HFF-Myc (cell line): ENCODE results near the gene PLCL1.

ENCODE experiments used
- DNase-seq: peaks from one replicate; pipeline ENCODE4 v3.0.0-alpha.2; 2011; ENCODE audit warnings: low read depth; ENCODE audit errors: extremely low read depth
- H3K4me3 ChIP-seq: replicated peaks from 2 replicates; pipeline ENCODE4 v1.5.1; 2011; ENCODE audit warnings: low read depth, mild to moderate bottlenecking, control low read depth, low read length
- TF ChIP-seq, protein P1 (sequence below): IDR thresholded peaks from 2 replicates; pipeline ENCODE4 v1.5.1; 2012; ENCODE audit warnings: mild to moderate bottlenecking, low read depth, low read length, control low read depth; ENCODE audit errors: missing control alignments

The PLCL1 gene

GRCh38 chr2:197939787-197940186, 135.4 kb downstream of the PLCL1 start:
- TF ChIP-seq, protein P1, sequence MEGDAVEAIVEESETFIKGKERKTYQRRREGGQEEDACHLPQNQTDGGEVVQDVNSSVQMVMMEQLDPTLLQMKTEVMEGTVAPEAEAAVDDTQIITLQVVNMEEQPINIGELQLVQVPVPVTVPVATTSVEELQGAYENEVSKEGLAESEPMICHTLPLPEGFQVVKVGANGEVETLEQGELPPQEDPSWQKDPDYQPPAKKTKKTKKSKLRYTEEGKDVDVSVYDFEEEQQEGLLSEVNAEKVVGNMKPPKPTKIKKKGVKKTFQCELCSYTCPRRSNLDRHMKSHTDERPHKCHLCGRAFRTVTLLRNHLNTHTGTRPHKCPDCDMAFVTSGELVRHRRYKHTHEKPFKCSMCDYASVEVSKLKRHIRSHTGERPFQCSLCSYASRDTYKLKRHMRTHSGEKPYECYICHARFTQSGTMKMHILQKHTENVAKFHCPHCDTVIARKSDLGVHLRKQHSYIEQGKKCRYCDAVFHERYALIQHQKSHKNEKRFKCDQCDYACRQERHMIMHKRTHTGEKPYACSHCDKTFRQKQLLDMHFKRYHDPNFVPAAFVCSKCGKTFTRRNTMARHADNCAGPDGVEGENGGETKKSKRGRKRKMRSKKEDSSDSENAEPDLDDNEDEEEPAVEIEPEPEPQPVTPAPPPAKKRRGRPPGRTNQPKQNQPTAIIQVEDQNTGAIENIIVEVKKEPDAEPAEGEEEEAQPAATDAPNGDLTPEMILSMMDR = no peak
- DNase-seq = no peak
- H3K4me3 ChIP-seq = no peak overlapping the region

DNA sequence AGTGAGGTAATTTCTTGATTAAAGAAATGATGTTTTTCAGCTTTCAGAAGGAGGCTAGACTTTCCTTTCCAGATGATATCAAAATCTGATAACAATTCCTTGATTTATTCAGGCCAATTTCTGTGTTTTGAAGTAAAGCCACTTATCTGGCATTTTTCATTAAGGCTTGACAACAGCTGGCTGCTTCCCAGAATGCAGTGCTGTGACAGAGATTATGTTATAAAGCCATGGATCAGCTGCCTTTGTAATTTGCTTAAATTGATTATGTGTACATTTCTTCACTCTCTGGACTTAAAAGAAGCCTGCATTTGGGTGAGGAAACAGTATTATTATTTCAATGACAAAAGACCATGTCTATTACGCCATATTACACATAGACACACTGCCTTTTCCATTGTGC, 136.0 kb downstream of the PLCL1 start:
- H3K4me3 ChIP-seq = no peak overlapping the region
- no peak for DNase-seq
- TF ChIP-seq, protein P1 = no peak

- no peak overlapping the region for H3K4me3 ChIP-seq
- no peak for DNase-seq
- TF ChIP-seq, protein P1 = no peak
Observed at GRCh38 chr2:197941715-197942114, 137.3 kb downstream of the PLCL1 start.

DNA sequence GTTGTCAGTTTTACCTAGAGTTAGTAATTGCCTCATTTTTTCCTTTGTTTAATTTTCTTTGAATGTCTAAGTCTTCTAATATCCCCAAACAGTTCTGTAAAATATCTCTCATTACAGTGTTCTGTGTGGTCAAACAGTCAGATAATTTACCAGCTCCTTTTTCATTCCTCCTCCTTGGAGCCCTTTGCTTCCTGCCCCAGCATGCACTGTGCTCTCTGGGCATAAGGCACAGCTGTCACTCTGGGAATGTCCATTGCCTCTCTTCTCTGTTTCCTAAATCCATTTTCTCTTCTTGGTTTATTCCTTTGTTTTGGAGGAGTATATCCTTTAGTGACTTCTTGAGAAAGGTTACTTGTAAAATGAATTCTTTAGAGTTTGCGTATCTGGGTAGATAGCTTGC, 139.3 kb downstream of the PLCL1 start:
- no peak overlapping the region for H3K4me3 ChIP-seq

GRCh38 chr2:197944416-197945096, 140.2 kb downstream of the PLCL1 start:
- TF ChIP-seq, protein P1 = no peak
- DNase-seq = no peak
- H3K4me3 ChIP-seq = no peak overlapping the region

More for the DNA sequence above, 139.3 kb downstream of the PLCL1 start:
- no peak for DNase-seq
- TF ChIP-seq, protein P1 = no peak

DNA sequence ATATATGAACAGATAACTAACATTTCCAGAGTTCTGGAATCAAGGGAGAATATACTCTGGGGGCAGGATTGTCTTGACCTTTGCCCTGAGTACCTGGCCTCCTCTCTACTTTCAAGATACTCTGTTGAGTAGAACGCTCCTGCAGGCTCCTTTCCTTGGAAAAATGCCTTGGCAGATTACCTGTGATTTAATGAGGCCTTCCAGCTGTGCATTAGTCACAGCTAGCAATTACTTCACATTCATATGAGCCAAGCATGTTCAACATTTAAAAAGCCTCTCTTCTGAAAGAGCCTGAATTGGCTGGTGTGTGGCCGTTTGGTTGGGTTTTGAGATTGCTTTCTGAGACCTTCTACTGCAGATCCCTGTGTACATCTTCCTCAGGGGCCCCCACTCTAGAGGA, 142.2 kb downstream of the PLCL1 start:
- TF ChIP-seq, protein P1 = no peak
- DNase-seq = no peak

More for the DNA sequence above, 142.2 kb downstream of the PLCL1 start:
- H3K4me3 ChIP-seq = no peak overlapping the region
